IPS-NIHi11 (cell line): Measurements from ENCODE around the gene NOSIP.

Experiments used
- DNase-seq: peaks from one replicate; pipeline ENCODE4 v3.0.0; 2012; ENCODE audit warnings: mixed read lengths, low spot score

NOSIP gene

GRCh38 chr19:49573009-49573408 is 7.3 kb downstream of the NOSIP start:
- DNase-seq = no peak

- peak; percentile 39 for DNase-seq
These were observed 9.2 kb downstream of the NOSIP start for GRCh38 chr19:49570997-49571676.

GRCh38 chr19:49570138-49570856 is 10.1 kb downstream of the NOSIP start:
- peak; percentile 91 for DNase-seq

- no peak for DNase-seq
These were observed 12.4 kb downstream of the NOSIP start for GRCh38 chr19:49567861-49568441.

- no peak for DNase-seq
These were observed 14.1 kb downstream of the NOSIP start for GRCh38 chr19:49566302-49566701.

GRCh38 chr19:49565261-49565660 is 15.1 kb downstream of the NOSIP start:
- no peak for DNase-seq

GRCh38 chr19:49564616-49565045 is 15.7 kb downstream of the NOSIP start:
- no peak for DNase-seq

- no peak for DNase-seq
These were observed 19.9 kb downstream of the NOSIP start for GRCh38 chr19:49560358-49560900.

- DNase-seq = no peak
These were observed 20.4 kb downstream of the NOSIP start for GRCh38 chr19:49559928-49560327.

GRCh38 chr19:49559443-49559842 is 20.9 kb downstream of the NOSIP start:
- no peak for DNase-seq

GRCh38 chr19:49558591-49558990 is 21.8 kb downstream of the NOSIP start:
- no peak for DNase-seq

- no peak for DNase-seq
These were observed 22.6 kb downstream of the NOSIP start for GRCh38 chr19:49557641-49558325.

GRCh38 chr19:49556412-49557398 is 23.7 kb downstream of the NOSIP start:
- peak; percentile 62 for DNase-seq

GRCh38 chr19:49555600-49556411 is 24.6 kb downstream of the NOSIP start:
- DNase-seq = peak; percentile 93

- no peak for DNase-seq
These were observed 25.6 kb downstream of the NOSIP start for GRCh38 chr19:49554701-49555181.

- no peak for DNase-seq
These were observed 26.7 kb downstream of the NOSIP start for GRCh38 chr19:49553451-49554271.

- DNase-seq = no peak
These were observed 27.6 kb downstream of the NOSIP start for GRCh38 chr19:49552749-49553148.

- DNase-seq = no peak
These were observed 28.8 kb downstream of the NOSIP start for GRCh38 chr19:49551531-49551930.

- no peak for DNase-seq
These were observed 31.3 kb downstream of the NOSIP start for GRCh38 chr19:49549045-49549444.
